Measurements from ENCODE around the gene CSTPP1.
"Not testable (repeated sequence)": the region's sequence is repeated elsewhere in the genome, so short reads cannot be mapped to it uniquely, and the experiment has no call there.

The CSTPP1 gene

GRCh38 chr11:46918083-46918787, 18.3 kb upstream of the CSTPP1 start, which contains the start of gene LRP4:
TSS of gene LRP4 (minus strand) at chr11:46918550. CDS start at chr11:46918379, 171 bp downstream.
- Mint-ChIP-seq H3K27ac (peak within 1 kb of the TSS; percentile 77 to 93 (median 92)), H3K4me1 (peaks cover 62% of the 10 kb centered on the region), H3K27me3 (ENCODE audit: low read depth) (peaks cover 8% of the 10 kb centered on the region), H3K36me3 (ENCODE audit: low read depth) (no peaks in the 10 kb centered on the region), H3K4me3 (peak within 1 kb of the TSS; percentile 89 to 94 (median 94)), H3K9me3 (no peaks in the 10 kb centered on the region)
- TF ChIP-seq CTCF (IDR thresholded peaks at IDR 0.05; ENCODE audit: unreplicated experiment in 3 of 3): no peak

- no peaks in the 10 kb centered on the region for H3K9me3 Mint-ChIP-seq
- TF ChIP-seq CTCF (IDR thresholded peaks at IDR 0.05; ENCODE audit: unreplicated experiment in 3 of 3): no peak
- peak overlapping the region; percentile 77 to 93 (median 92) for H3K27ac Mint-ChIP-seq
- peak overlapping the region; percentile 86 to 94 (median 89) for H3K4me3 Mint-ChIP-seq
- peaks cover 8% of the 10 kb centered on the region for H3K27me3 Mint-ChIP-seq (ENCODE audit: low read depth)
- no peaks in the 10 kb centered on the region for H3K36me3 Mint-ChIP-seq (ENCODE audit: low read depth)
- H3K4me1 Mint-ChIP-seq: peaks cover 54% of the 10 kb centered on the region
Observed at GRCh38 chr11:46918788-46919513, 17.6 kb upstream of the CSTPP1 start.

GRCh38 chr11:46920755-46921154, 15.8 kb upstream of the CSTPP1 start:
- Mint-ChIP-seq H3K4me3 (peak overlapping the region in 2 of 3 experiments; percentile 54 to 86), H3K4me1 (peaks cover 36% of the 10 kb centered on the region), H3K36me3 (ENCODE audit: low read depth) (no peaks in the 10 kb centered on the region), H3K27me3 (ENCODE audit: low read depth) (peaks cover 4% of the 10 kb centered on the region), H3K9me3 (no peaks in the 10 kb centered on the region), H3K27ac (peak overlapping the region; percentile 8 to 93 (median 77))
- no peak for TF ChIP-seq CTCF (IDR thresholded peaks at IDR 0.05; ENCODE audit: unreplicated experiment in 3 of 3)

GRCh38 chr11:46927928-46928327, 8.6 kb upstream of the CSTPP1 start:
- H3K36me3 Mint-ChIP-seq (ENCODE audit: low read depth); H3K4me3 Mint-ChIP-seq; H3K9me3 Mint-ChIP-seq; H3K4me1 Mint-ChIP-seq; H3K27me3 Mint-ChIP-seq (ENCODE audit: low read depth); H3K27ac Mint-ChIP-seq: not testable (repeated sequence)

- H3K4me1 Mint-ChIP-seq; H3K4me3 Mint-ChIP-seq; H3K9me3 Mint-ChIP-seq; H3K36me3 Mint-ChIP-seq (ENCODE audit: low read depth); H3K27ac Mint-ChIP-seq; H3K27me3 Mint-ChIP-seq (ENCODE audit: low read depth): not testable (repeated sequence)
Observed at GRCh38 chr11:46928701-46929100, 7.9 kb upstream of the CSTPP1 start.

GRCh38 chr11:46930089-46930488, 6.5 kb upstream of the CSTPP1 start:
- H3K36me3 Mint-ChIP-seq (ENCODE audit: low read depth): no peaks in the 10 kb centered on the region
- H3K4me1 Mint-ChIP-seq: no peaks in the 10 kb centered on the region
- no peak overlapping the region for H3K4me3 Mint-ChIP-seq
- H3K9me3 Mint-ChIP-seq: peaks cover 3% of the 10 kb centered on the region
- TF ChIP-seq CTCF (IDR thresholded peaks at IDR 0.05; ENCODE audit: unreplicated experiment in 3 of 3): no peak
- no peaks in the 10 kb centered on the region for H3K27me3 Mint-ChIP-seq (ENCODE audit: low read depth)
- no peak overlapping the region for H3K27ac Mint-ChIP-seq
